Keratinocyte (primary cell): ENCODE measurements around the gene SPATS2L. TPM values are rescaled to one million over a fixed set of nuclear protein-coding genes. Genes with fewer than 3 reads are reported as not detected.

Experiments used
- DNase-seq: peaks from one replicate; pipeline ENCODE4 v3.0.0-alpha.2; 2011; ENCODE audit warnings: low read depth, missing footprints, low spot score
- FAIRE-seq: peaks from 2 replicates; lab custom pipeline; 2011; peaks lifted over from hg19 to GRCh38; lab: Jason Lieb, UNC
- H2AFZ ChIP-seq: 2 replicates; pipeline ENCODE4 v1.6.0; 2012; ENCODE audit warnings: low read length, control low read depth, inconsistent platforms; ENCODE audit not compliant: control insufficient read depth
- H3K27ac ChIP-seq: 2 replicates; pipeline ENCODE4 v1.5.1; 2011; ENCODE audit warnings: low read length; ENCODE audit not compliant: control insufficient read depth, insufficient read depth
- H3K27me3 ChIP-seq: 3 replicates; pipeline ENCODE4 v1.6.0; 2011; ENCODE audit warnings: low read length; ENCODE audit not compliant: control insufficient read depth, insufficient read depth; ENCODE audit errors: extremely low read depth
- H3K36me3 ChIP-seq, 2 experiments: 2 replicates in 1 of 2; 3 replicates in 1 of 2; pipeline ENCODE4 v1.5.1; 2011; ENCODE audit warnings: low read length in 2 of 2, mild to moderate bottlenecking in 1 of 2; ENCODE audit not compliant: control insufficient read depth in 2 of 2, insufficient read depth in 2 of 2; ENCODE audit errors: extremely low read depth in 1 of 2
- H3K4me1 ChIP-seq: 3 replicates; pipeline ENCODE4 v1.5.1; 2011; ENCODE audit warnings: low read length; ENCODE audit not compliant: control insufficient read depth, insufficient read depth; ENCODE audit errors: extremely low read depth
- H3K4me2 ChIP-seq: 3 replicates; pipeline ENCODE4 v1.6.0; 2011; ENCODE audit warnings: low read depth, low read length; ENCODE audit not compliant: control insufficient read depth, insufficient read depth; ENCODE audit errors: extremely low read depth
- H3K4me3 ChIP-seq, 3 experiments: fragments of 200-600 bp in 1 of 3; sonication (generic) in 1 of 3; 2 replicates in 2 of 3; 3 replicates in 1 of 3; pipeline ENCODE4 v1.5.1; 2011 to 2016; ENCODE audit warnings: low read length in 3 of 3, mild to moderate bottlenecking in 3 of 3, control low read depth in 2 of 3, inconsistent platforms in 1 of 3, low read depth in 1 of 3, mixed read lengths in 1 of 3, mixed run types in 1 of 3, moderate library complexity in 1 of 3; ENCODE audit not compliant: control insufficient read depth in 2 of 3, insufficient read depth in 2 of 3; ENCODE audit errors: extremely low read depth in 1 of 3
- H3K79me2 ChIP-seq: 2 replicates; pipeline ENCODE4 v1.6.0; 2012; ENCODE audit warnings: low read length; ENCODE audit not compliant: control insufficient read depth, insufficient read depth
- H3K9ac ChIP-seq: 3 replicates; pipeline ENCODE4 v1.6.0; 2011; ENCODE audit warnings: low read length; ENCODE audit not compliant: control insufficient read depth, insufficient read depth; ENCODE audit errors: extremely low read depth
- H3K9me1 ChIP-seq: 3 replicates; pipeline ENCODE4 v1.6.0; 2011; ENCODE audit warnings: low read length; ENCODE audit not compliant: control insufficient read depth, insufficient read depth; ENCODE audit errors: extremely low read depth
- H3K9me3 ChIP-seq: 2 replicates; pipeline ENCODE4 v1.5.1; 2012; ENCODE audit warnings: low read depth, low read length; ENCODE audit not compliant: control insufficient read depth
- H4K20me1 ChIP-seq: 3 replicates; pipeline ENCODE4 v1.6.0; 2011; ENCODE audit warnings: low read length; ENCODE audit not compliant: control insufficient read depth, insufficient read depth; ENCODE audit errors: extremely low read depth
- CTCF ChIP-seq, 3 experiments: IDR thresholded peaks in 1 of 3; conservative IDR thresholded peaks in 1 of 3; optimal IDR thresholded peaks in 1 of 3; 2 replicates in 2 of 3; 3 replicates in 1 of 3; pipeline versions ENCODE3 to v1.5.1; 2011; ENCODE audit warnings: low read length in 3 of 3, mild to moderate bottlenecking in 3 of 3, moderate library complexity in 2 of 3, control low read depth in 1 of 3, inconsistent platforms in 1 of 3; ENCODE audit not compliant: insufficient read depth in 2 of 3; ENCODE audit errors: extremely low read depth in 1 of 3
- EZH2 ChIP-seq: IDR thresholded peaks from one replicate; pipeline ENCODE4 v1.6.1; 2012; ENCODE audit warnings: inconsistent platforms, mild to moderate bottlenecking, low read length, moderate library complexity
- dilution Hi-C: fragments of 300-500 bp; cut with MboI; formaldehyde crosslinking; loops from one replicate; pipeline ENCODE4 v1.7.0; 2020; ENCODE audit warnings: low sequenced_read_pairs; ENCODE audit not compliant: extremely low pct_ligation_motif_present
- polyA plus RNA-seq, 5 experiments: library from polyadenylated mRNA; depleted of rRNA in 3 of 5; stranded (reverse) in 3 of 5; stranded (forward) in 1 of 5; unstranded in 1 of 5; fragments of >200 nt; gene quantifications; 1 replicate in 1 of 5; 2 replicates in 3 of 5; 3 replicates in 1 of 5; pipeline versions ENCODE4 v1.2.1 to v1.2.3, GENCODE V29; 2011 to 2012; ENCODE audit warnings: missing spikeins in 2 of 5, low read depth in 1 of 5, low replicate concordance in 1 of 5

The SPATS2L gene
- polyA plus RNA-seq, 1 donor (not counting 4 experiments of a cell fraction or from before 2014, with no cell fraction given), result 95.3 TPM

GRCh38 chr2:200318940-200319435 lies 12.5 kb downstream of the SPATS2L start:
- Histone ChIP-seq H3K9me3 (no peaks in the 10 kb centered on the region), H3K79me2 (peaks cover 88% of the 10 kb centered on the region), H3K27me3 (no peaks in the 10 kb centered on the region), H3K9me1 (no peaks in the 10 kb centered on the region), H3K4me1 (peaks cover 39% of the 10 kb centered on the region), H3K4me2 (no peak overlapping the region), H3K27ac (no peak overlapping the region), H3K9ac (no peak overlapping the region), H2AFZ (no peak overlapping the region), H3K36me3 (peaks cover 0 to 4% of the 10 kb centered on the region in 2 experiments), H3K4me3 (no peak overlapping the region), H4K20me1 (no peaks in the 10 kb centered on the region)
- no peak for DNase-seq
- FAIRE-seq, result no peak
- TF ChIP-seq CTCF (optimal IDR thresholded peaks at IDR 0.05 in 1 of 3, IDR thresholded peaks at IDR 0.05 in 1 of 3, conservative IDR thresholded peaks at IDR 0.05 in 1 of 3; ENCODE audit: extremely low read depth in 1 of 3, insufficient read depth in 2 of 3, low read length in 3 of 3) (no peak), EZH2 (no peak)
- dilution Hi-C loops, result no loop called here

- peaks cover 35% of the 10 kb centered on the region for H3K4me1 ChIP-seq
- H3K4me2 ChIP-seq, result peak overlapping the region; percentile 33
These were observed 13.2 kb downstream of the SPATS2L start for GRCh38 chr2:200319548-200320337.

More at GRCh38 chr2:200319548-200320337, 13.2 kb downstream of the SPATS2L start:
- Histone ChIP-seq H4K20me1 (no peaks in the 10 kb centered on the region), H3K9me3 (no peaks in the 10 kb centered on the region), H3K79me2 (peaks cover 89% of the 10 kb centered on the region), H3K36me3 (peaks cover 0 to 4% of the 10 kb centered on the region in 2 experiments), H3K27ac (peak overlapping the region; percentile 60), H3K4me3 (no peak overlapping the region), H3K9me1 (no peaks in the 10 kb centered on the region), H2AFZ (no peak overlapping the region), H3K9ac (peak overlapping the region; percentile 39), H3K27me3 (no peaks in the 10 kb centered on the region)
- dilution Hi-C loops, result no loop called here
- DNase-seq, result no peak
- TF ChIP-seq EZH2, result no peak
- no peak for TF ChIP-seq CTCF (optimal IDR thresholded peaks at IDR 0.05 in 1 of 3, IDR thresholded peaks at IDR 0.05 in 1 of 3, conservative IDR thresholded peaks at IDR 0.05 in 1 of 3; ENCODE audit: extremely low read depth in 1 of 3, insufficient read depth in 2 of 3, low read length in 3 of 3)
- FAIRE-seq, result no peak
